ENCODE measurements around the gene CRACR2B. TPM values are rescaled to one million over a fixed set of nuclear protein-coding genes. Genes with fewer than 3 reads are reported as not detected.

CRACR2B gene
- total RNA-seq, 2 donors from 2014 or later = 23.2 to 83.0 TPM

GRCh38 chr11:799641-800316 lies 27.9 kb upstream of the CRACR2B start:
- no peak overlapping the region for H3K27ac ChIP-seq
- no peak for TF ChIP-seq POLR2A (IDR thresholded peaks at IDR 0.05)
- no peak for TF ChIP-seq CTCF (IDR thresholded peaks at IDR 0.05)
- TF ChIP-seq POLR2AphosphoS5 (IDR thresholded peaks at IDR 0.05) = no peak
- DNase-seq (ENCODE audit: low spot score) = no peak
- intact Hi-C loops (cut with DNase I) = no loop called here
- peaks cover 29% of the 10 kb centered on the region for H3K4me1 ChIP-seq (replicated peaks)
- H3K27me3 ChIP-seq (replicated peaks; ENCODE audit: insufficient read depth) = no peaks in the 10 kb centered on the region
- no peak overlapping the region for H3K4me3 ChIP-seq
- no peaks in the 10 kb centered on the region for H3K36me3 ChIP-seq
- 87% methylated on average over 32 of the region's 32 CpGs for WGBS
- H3K9me3 ChIP-seq = no peaks in the 10 kb centered on the region

DNA sequence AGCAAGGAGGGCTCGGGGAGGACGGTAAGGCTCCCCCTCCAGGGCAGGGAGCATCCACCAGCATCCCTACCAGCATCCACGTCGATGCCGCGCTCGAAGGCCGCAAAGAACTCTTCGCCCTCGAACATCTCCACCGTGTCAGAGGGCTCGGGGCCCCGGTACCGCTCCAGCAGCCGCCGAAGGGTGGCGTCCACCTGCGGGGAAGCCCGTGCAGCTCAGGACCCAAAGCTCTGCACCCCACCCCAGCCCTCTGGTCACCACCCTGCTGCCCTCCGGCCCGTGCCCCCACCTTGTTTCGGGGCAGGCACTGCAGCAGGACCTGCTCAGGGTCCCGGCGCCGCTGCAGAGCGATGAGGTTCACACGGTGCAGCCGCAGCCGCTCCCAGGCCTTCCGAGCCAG lies 27.2 kb upstream of the CRACR2B start:
- DNase-seq (ENCODE audit: low spot score) = no peak
- Histone ChIP-seq H3K4me3 (no peak overlapping the region), H3K27ac (no peak overlapping the region), H3K27me3 (replicated peaks; ENCODE audit: insufficient read depth) (no peaks in the 10 kb centered on the region), H3K36me3 (no peaks in the 10 kb centered on the region), H3K4me1 (replicated peaks) (peaks cover 26% of the 10 kb centered on the region), H3K9me3 (no peaks in the 10 kb centered on the region)
- no peak for TF ChIP-seq CTCF (IDR thresholded peaks at IDR 0.05)
- no peak for TF ChIP-seq POLR2A (IDR thresholded peaks at IDR 0.05)
- TF ChIP-seq POLR2AphosphoS5 (IDR thresholded peaks at IDR 0.05) = no peak
- intact Hi-C loops (cut with DNase I) = no loop called here
- 91% methylated on average over 30 of the region's 30 CpGs for WGBS

- TF ChIP-seq POLR2AphosphoS5 (IDR thresholded peaks at IDR 0.05) = no peak
- no peak for TF ChIP-seq CTCF (IDR thresholded peaks at IDR 0.05)
- TF ChIP-seq POLR2A (IDR thresholded peaks at IDR 0.05) = no peak
- Histone ChIP-seq H3K27me3 (replicated peaks; ENCODE audit: insufficient read depth) (no peaks in the 10 kb centered on the region), H3K27ac (no peak overlapping the region), H3K9me3 (no peaks in the 10 kb centered on the region), H3K36me3 (no peaks in the 10 kb centered on the region), H3K4me1 (replicated peaks) (peaks cover 21% of the 10 kb centered on the region), H3K4me3 (no peak overlapping the region)
- 83% methylated on average over 20 of the region's 20 CpGs for WGBS
- intact Hi-C loops (cut with DNase I) = no loop called here
- no peak for DNase-seq (ENCODE audit: low spot score)
Measured at GRCh38 chr11:801097-801780, 26.5 kb upstream of the CRACR2B start.

DNA sequence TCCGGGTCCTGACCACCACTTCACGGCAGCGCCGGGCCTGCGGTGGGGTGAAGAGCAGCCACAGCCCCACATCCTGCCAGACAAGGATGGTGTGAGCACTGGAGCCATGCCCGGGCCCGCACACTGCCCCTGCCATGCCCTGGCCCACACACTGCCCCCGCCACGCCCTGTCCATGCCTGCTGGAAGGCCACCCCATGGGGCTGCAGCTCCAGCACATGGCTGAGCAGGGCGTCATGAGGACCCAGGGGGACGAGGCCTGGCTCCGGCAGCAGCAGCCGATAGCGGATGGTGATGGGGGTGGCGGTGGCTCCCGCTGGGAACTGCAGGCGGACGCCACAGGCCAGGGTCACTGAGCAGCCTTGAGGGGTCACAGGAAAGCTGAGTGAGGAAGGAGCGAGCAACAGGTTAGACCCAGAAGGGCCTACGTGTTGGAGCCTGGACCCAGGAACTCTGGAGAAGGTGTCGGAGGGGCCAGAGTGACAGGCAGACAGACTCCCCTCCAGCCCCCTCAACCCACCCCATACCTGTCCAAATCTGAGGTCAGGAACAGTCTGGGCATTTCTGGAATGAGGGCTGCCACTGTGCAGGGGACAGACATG lies 25.6 kb upstream of the CRACR2B start:
- 97% methylated on average over 21 of the region's 21 CpGs for WGBS
- Histone ChIP-seq H3K4me1 (replicated peaks) (peaks cover 13% of the 10 kb centered on the region), H3K36me3 (no peaks in the 10 kb centered on the region), H3K4me3 (no peak overlapping the region), H3K27ac (no peak overlapping the region), H3K9me3 (no peaks in the 10 kb centered on the region), H3K27me3 (replicated peaks; ENCODE audit: insufficient read depth) (no peaks in the 10 kb centered on the region)
- DNase-seq (ENCODE audit: low spot score) = no peak
- intact Hi-C loops (cut with DNase I) = no loop called here
- TF ChIP-seq POLR2AphosphoS5 (IDR thresholded peaks at IDR 0.05) (no peak), CTCF (IDR thresholded peaks at IDR 0.05) (no peak), POLR2A (IDR thresholded peaks at IDR 0.05) (no peak)

Data from prostate gland (tissue), 2 donors.